IgD-negative memory B cell (primary cell): ENCODE measurements around the gene ANKRD30B. TPM values are rescaled to one million over a fixed set of nuclear protein-coding genes. Genes with fewer than 3 reads are reported as not detected.

Source experiments
- polyA plus RNA-seq: library from polyadenylated mRNA; unstranded; fragments of 300-500 nt; fragmentation: Illumina TruSeq; gene quantifications from one replicate; pipeline ENCODE4 v1.2.3, GENCODE V29; 2021

Gene ANKRD30B
- polyA plus RNA-seq, 1 donor from 2014 or later, result not detected

Other genes starting within 250 kb of the ANKRD30B start
- not detected for gene POTEC, start 204.6 kb upstream of the ANKRD30B start, polyA plus RNA-seq